ENCODE results near the gene PARP6. TPM values are rescaled to one million over a fixed set of nuclear protein-coding genes. Genes with fewer than 3 reads are reported as not detected.

Gene PARP6
- total and polyA plus RNA-seq, 7 donors: 46.1 to 83.2 (median 63.0) TPM

GRCh38 chr15:72196409-72197040, 75.8 kb downstream of the PARP6 start:
- no peak for DNase-seq
- Histone ChIP-seq H3K27ac (no peak overlapping the region), H3K4me1 (peaks cover 16% of the 10 kb centered on the region), H3K4me3 (no peak overlapping the region), H3K36me3 (ENCODE audit: insufficient read depth in 1 of 2, low read depth in 1 of 2) (peaks cover 7 to 28% of the 10 kb centered on the region in 2 donors), H3K9me3 (no peaks in the 10 kb centered on the region), H3K27me3 (ENCODE audit: insufficient read depth in 3 of 3, low read length in 2 of 3) (no peaks in the 10 kb centered on the region)
- TF ChIP-seq, protein P1, sequence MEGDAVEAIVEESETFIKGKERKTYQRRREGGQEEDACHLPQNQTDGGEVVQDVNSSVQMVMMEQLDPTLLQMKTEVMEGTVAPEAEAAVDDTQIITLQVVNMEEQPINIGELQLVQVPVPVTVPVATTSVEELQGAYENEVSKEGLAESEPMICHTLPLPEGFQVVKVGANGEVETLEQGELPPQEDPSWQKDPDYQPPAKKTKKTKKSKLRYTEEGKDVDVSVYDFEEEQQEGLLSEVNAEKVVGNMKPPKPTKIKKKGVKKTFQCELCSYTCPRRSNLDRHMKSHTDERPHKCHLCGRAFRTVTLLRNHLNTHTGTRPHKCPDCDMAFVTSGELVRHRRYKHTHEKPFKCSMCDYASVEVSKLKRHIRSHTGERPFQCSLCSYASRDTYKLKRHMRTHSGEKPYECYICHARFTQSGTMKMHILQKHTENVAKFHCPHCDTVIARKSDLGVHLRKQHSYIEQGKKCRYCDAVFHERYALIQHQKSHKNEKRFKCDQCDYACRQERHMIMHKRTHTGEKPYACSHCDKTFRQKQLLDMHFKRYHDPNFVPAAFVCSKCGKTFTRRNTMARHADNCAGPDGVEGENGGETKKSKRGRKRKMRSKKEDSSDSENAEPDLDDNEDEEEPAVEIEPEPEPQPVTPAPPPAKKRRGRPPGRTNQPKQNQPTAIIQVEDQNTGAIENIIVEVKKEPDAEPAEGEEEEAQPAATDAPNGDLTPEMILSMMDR (IDR thresholded peaks at IDR 0.05): no peak
- intact Hi-C loops (cut with DNase I): loop anchor here in 1 of 2 donors (5.0 kb wide), 1 partner anchor 36 kb away; the partner anchor contains the start of gene PKM
- 80 to 84% (median 82%) methylated on average over 13 of the region's 13 CpGs for WGBS, 3 donors
- ATAC-seq: no peak

DNA sequence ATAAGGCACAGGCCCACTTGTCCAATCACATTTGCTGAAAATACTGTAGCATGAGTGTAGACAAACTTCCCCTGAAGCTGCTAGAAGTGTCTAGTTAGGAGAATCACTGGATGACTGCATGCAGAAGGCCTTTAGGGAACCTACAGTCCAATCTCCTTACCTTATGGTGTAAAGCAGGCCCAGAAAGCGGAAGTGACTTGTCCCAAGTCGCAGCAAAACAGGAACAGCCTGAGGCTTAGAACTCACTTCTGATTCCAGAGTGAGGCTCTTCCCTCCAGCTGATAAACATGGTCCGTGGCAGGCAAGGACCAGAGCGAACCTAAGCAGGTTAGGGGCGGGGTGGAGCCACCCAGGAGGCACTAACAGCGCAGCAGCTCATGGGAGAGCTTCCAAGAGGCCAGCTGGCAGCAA, 77.2 kb downstream of the PARP6 start:
- intact Hi-C loops (cut with DNase I): loop anchor here in 1 of 2 donors (5.0 kb wide), 1 partner anchor 37 kb away; the partner anchor contains the start of gene PKM
- H3K36me3 ChIP-seq (ENCODE audit: insufficient read depth in 1 of 2, low read depth in 1 of 2): peaks cover 0 to 14% of the 10 kb centered on the region in 2 donors
- ATAC-seq: no peak
- TF ChIP-seq, protein P1 (IDR thresholded peaks at IDR 0.05): no peak
- no peak for DNase-seq
- no peaks in the 10 kb centered on the region for H3K27me3 ChIP-seq (ENCODE audit: insufficient read depth in 3 of 3, low read length in 2 of 3)
- no peak overlapping the region for H3K27ac ChIP-seq
- WGBS, 3 donors: 77 to 81% (median 79%) methylated on average over 6 of the region's 6 CpGs
- H3K9me3 ChIP-seq: no peaks in the 10 kb centered on the region
- peaks cover 2% of the 10 kb centered on the region for H3K4me1 ChIP-seq
- H3K4me3 ChIP-seq: no peak overlapping the region

DNA sequence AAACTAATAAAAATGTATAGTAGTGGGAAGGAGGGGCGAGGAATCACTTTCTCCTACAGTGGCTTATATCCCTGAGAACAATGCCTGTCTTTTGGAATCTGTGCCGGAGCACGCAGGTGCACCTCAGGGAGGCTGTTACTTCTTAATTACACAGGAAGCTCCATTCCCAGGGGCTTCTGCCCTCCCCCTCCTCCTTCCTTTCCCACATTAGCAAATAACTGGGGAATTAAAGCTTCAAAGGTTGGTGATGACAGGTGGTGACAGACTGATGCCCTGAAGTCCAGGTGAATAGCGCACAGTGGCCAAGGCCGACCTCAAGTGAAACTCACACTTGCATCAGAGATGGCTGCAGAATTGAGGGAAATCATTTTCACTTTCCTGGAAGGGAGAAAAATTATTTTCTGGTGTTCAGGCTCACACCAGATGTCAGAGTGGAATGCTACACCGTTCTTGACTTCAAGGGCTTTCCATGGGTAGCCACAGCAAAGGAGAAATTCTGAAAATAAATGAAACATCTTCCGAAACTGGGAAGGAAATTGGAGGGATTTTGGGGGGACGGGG, 78.4 kb downstream of the PARP6 start:
- Histone ChIP-seq H3K27ac (no peak overlapping the region), H3K4me3 (no peak overlapping the region), H3K36me3 (ENCODE audit: insufficient read depth in 1 of 2, low read depth in 1 of 2) (peaks cover 0 to 4% of the 10 kb centered on the region in 2 donors), H3K27me3 (ENCODE audit: insufficient read depth in 3 of 3, low read length in 2 of 3) (no peaks in the 10 kb centered on the region), H3K9me3 (no peaks in the 10 kb centered on the region), H3K4me1 (no peaks in the 10 kb centered on the region)
- TF ChIP-seq, protein P1 (IDR thresholded peaks at IDR 0.05): no peak
- no peak for ATAC-seq
- no peak for DNase-seq
- 67 to 74% (median 72%) methylated on average over 8 of the region's 8 CpGs for WGBS, 3 donors
- intact Hi-C loops (cut with DNase I): no loop called here

DNA sequence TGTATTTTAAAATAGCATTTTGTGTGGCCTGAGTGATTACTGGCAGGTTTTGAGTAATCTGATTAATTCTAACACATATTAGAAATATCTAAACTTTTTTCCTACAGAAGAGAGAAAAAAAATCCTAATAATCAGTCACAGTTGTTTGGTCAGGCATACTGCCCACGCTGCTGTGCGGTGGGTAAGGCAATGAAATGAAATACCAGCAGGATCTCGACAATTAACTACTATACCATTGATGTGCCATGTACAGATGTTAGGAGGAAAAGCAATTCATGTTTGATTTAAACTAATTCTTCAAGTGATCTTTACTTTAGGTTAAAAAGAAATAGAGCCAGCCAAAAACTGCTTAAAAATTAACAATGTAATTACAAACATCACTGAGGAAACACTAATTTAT, 79.9 kb downstream of the PARP6 start:
- Histone ChIP-seq H3K27me3 (ENCODE audit: insufficient read depth in 3 of 3, low read length in 2 of 3) (no peaks in the 10 kb centered on the region), H3K9me3 (no peaks in the 10 kb centered on the region), H3K4me1 (no peaks in the 10 kb centered on the region), H3K4me3 (no peak overlapping the region), H3K36me3 (ENCODE audit: insufficient read depth in 1 of 2, low read depth in 1 of 2) (no peaks in the 10 kb centered on the region), H3K27ac (no peak overlapping the region)
- WGBS, 3 donors: 51 to 65% (median 58%) methylated on average over 3 of the region's 3 CpGs
- intact Hi-C loops (cut with DNase I): no loop called here
- no peak for ATAC-seq
- DNase-seq: no peak
- TF ChIP-seq, protein P1 (IDR thresholded peaks at IDR 0.05): no peak

Other genes with a start within 250 kb of the PARP6 start
- 10 to 100 TPM; 23.0 to 28.4 (median 25.9) TPM for gene MYO9A, start 154.4 kb downstream of the PARP6 start, total RNA-seq
- 1 to 10 TPM; 3.4 to 8.3 (median 3.6) TPM for gene MYO9A, start 154.4 kb downstream of the PARP6 start, polyA plus RNA-seq
- 1 to 10 TPM; 3.1 to 5.0 (median 4.3) TPM for gene SENP8, start 154.2 kb downstream of the PARP6 start, total RNA-seq
- gene SENP8, start 154.2 kb downstream of the PARP6 start, polyA plus RNA-seq: 1 to 10 TPM; 1.5 to 3.3 (median 2.3) TPM
- gene GRAMD2A, start 74.8 kb downstream of the PARP6 start, total RNA-seq: not detected
- under 1 TPM in 1 of 3 donors, not detected in 2; 0.01 TPM for gene GRAMD2A, start 74.8 kb downstream of the PARP6 start, polyA plus RNA-seq
- gene PKM, start 41.4 kb downstream of the PARP6 start, total RNA-seq: 1,000 to 10,000 TPM in 1 of 4 donors, 100 to 1,000 TPM in 3; 513 to 1,170 (median 767) TPM
- 1,000 to 10,000 TPM in 2 of 3 donors, 100 to 1,000 TPM in 1; 909 to 1,135 (median 1,127) TPM for gene PKM, start 41.4 kb downstream of the PARP6 start, polyA plus RNA-seq
- gene CELF6, start 47.6 kb upstream of the PARP6 start, total RNA-seq: under 1 TPM; 0.13 to 0.62 (median 0.16) TPM
- gene CELF6, start 47.6 kb upstream of the PARP6 start, polyA plus RNA-seq: under 1 TPM; 0.15 to 0.81 (median 0.34) TPM
- 10 to 100 TPM; 38.1 to 53.1 (median 46.8) TPM for gene HEXA, start 103.5 kb upstream of the PARP6 start, total RNA-seq
- 10 to 100 TPM; 32.1 to 55.4 (median 47.4) TPM for gene HEXA, start 103.5 kb upstream of the PARP6 start, polyA plus RNA-seq
- not detected for gene TMEM202, start 125.8 kb upstream of the PARP6 start, total RNA-seq
- not detected for gene TMEM202, start 125.8 kb upstream of the PARP6 start, polyA plus RNA-seq
- gene ARIH1, start 201.8 kb upstream of the PARP6 start, total RNA-seq: 100 to 1,000 TPM; 181 to 253 (median 204) TPM
- gene ARIH1, start 201.8 kb upstream of the PARP6 start, polyA plus RNA-seq: 10 to 100 TPM; 35.6 to 75.6 (median 43.8) TPM